Measurements from ENCODE around the gene TRAF3IP1. TPM values are rescaled to one million over a fixed set of nuclear protein-coding genes. Genes with fewer than 3 reads are reported as not detected.

Gene TRAF3IP1
- total RNA-seq, 4 donors from 2014 or later: 11.6 to 17.4 (median 15.7) TPM

- 60 to 78% methylated on average over 10 of the region's 10 CpGs for WGBS, 2 donors
- peak in 1 of 2 donors; percentile 49 for DNase-seq (ENCODE audit: low spot score in 2 of 2)
- no peaks in the 10 kb centered on the region for H3K9me3 ChIP-seq
- H3K36me3 ChIP-seq: peaks cover 0 to 10% (median 0%) of the 10 kb centered on the region in 3 donors
- no peak overlapping the region for H3K4me3 ChIP-seq
- H3K4me1 ChIP-seq: peaks cover 0 to 2% (median 0%) of the 10 kb centered on the region in 4 donors
- no peaks in the 10 kb centered on the region for H3K27me3 ChIP-seq
- no peak for TF ChIP-seq CTCF (IDR thresholded peaks at IDR 0.05)
- peak in 1 of 2 donors; percentile 66 for TF ChIP-seq EP300 (IDR thresholded peaks at IDR 0.05)
- no peak overlapping the region for H3K27ac ChIP-seq
These were observed 69.8 kb downstream of the TRAF3IP1 start for GRCh38 chr2:238389988-238390589.

- peaks cover 0 to 2% (median 0%) of the 10 kb centered on the region in 4 donors for H3K4me1 ChIP-seq
- no peaks in the 10 kb centered on the region for H3K9me3 ChIP-seq
- H3K27ac ChIP-seq: no peak overlapping the region
- H3K36me3 ChIP-seq: peaks cover 0 to 5% (median 0%) of the 10 kb centered on the region in 3 donors
- DNase-seq (ENCODE audit: low spot score in 2 of 2): no peak
- H3K4me3 ChIP-seq: no peak overlapping the region
- 91 to 94% methylated on average over 6 of the region's 6 CpGs for WGBS, 2 donors
- H3K27me3 ChIP-seq: no peaks in the 10 kb centered on the region
- TF ChIP-seq POLR2A (IDR thresholded peaks at IDR 0.05) (no peak), EP300 (IDR thresholded peaks at IDR 0.05) (no peak), CTCF (IDR thresholded peaks at IDR 0.05) (no peak)
These were observed 70.8 kb downstream of the TRAF3IP1 start for GRCh38 chr2:238391042-238391689.

GRCh38 chr2:238396663-238397062 lies 76.3 kb downstream of the TRAF3IP1 start:
- Histone ChIP-seq H3K27me3 (no peaks in the 10 kb centered on the region), H3K36me3 (peaks cover 0 to 25% (median 0%) of the 10 kb centered on the region in 3 donors), H3K4me1 (no peaks in the 10 kb centered on the region), H3K27ac (no peak overlapping the region), H3K9me3 (no peaks in the 10 kb centered on the region), H3K4me3 (no peak overlapping the region)
- no peak for DNase-seq (ENCODE audit: low spot score in 2 of 2)
- 87 to 93% methylated on average over 7 of the region's 7 CpGs for WGBS, 2 donors
- no peak for TF ChIP-seq EP300 (IDR thresholded peaks at IDR 0.05)

- TF ChIP-seq POLR2A (IDR thresholded peaks at IDR 0.05) (no peak), EP300 (IDR thresholded peaks at IDR 0.05) (no peak), CTCF (IDR thresholded peaks at IDR 0.05) (no peak)
These were observed 77.0 kb downstream of the TRAF3IP1 start for GRCh38 chr2:238397356-238397755.

GRCh38 chr2:238398577-238398976 lies 78.3 kb downstream of the TRAF3IP1 start:
- no peak for TF ChIP-seq EP300 (IDR thresholded peaks at IDR 0.05)
- TF ChIP-seq POLR2A (IDR thresholded peaks at IDR 0.05): no peak
- TF ChIP-seq CTCF (IDR thresholded peaks at IDR 0.05): no peak
- Histone ChIP-seq H3K4me1 (no peaks in the 10 kb centered on the region), H3K36me3 (peaks cover 0 to 31% (median 0%) of the 10 kb centered on the region in 3 donors), H3K4me3 (no peak overlapping the region), H3K9me3 (no peaks in the 10 kb centered on the region), H3K27ac (no peak overlapping the region), H3K27me3 (no peaks in the 10 kb centered on the region)
- WGBS, 2 donors: 71 to 74% methylated on average over 6 of the region's 6 CpGs
- no peak for DNase-seq (ENCODE audit: low spot score in 2 of 2)

More at GRCh38 chr2:238397356-238397755, 77.0 kb downstream of the TRAF3IP1 start:
- peaks cover 0 to 31% (median 0%) of the 10 kb centered on the region in 3 donors for H3K36me3 ChIP-seq
- no peaks in the 10 kb centered on the region for H3K4me1 ChIP-seq
- 68 to 81% methylated on average over 10 to 14 of the region's 14 CpGs for WGBS, 2 donors
- H3K27ac ChIP-seq: no peak overlapping the region
- H3K9me3 ChIP-seq: no peaks in the 10 kb centered on the region
- no peak overlapping the region for H3K4me3 ChIP-seq
- no peaks in the 10 kb centered on the region for H3K27me3 ChIP-seq
- no peak for DNase-seq (ENCODE audit: low spot score in 2 of 2)
